GM18867 (cell line): Measurements from ENCODE around the gene ENDOU.
A peak's percentile ranks its signal among the peaks of the same experiment; 100 is the strongest.
"Not testable (repeated sequence)": the region's sequence is repeated elsewhere in the genome, so short reads cannot be mapped to it uniquely, and the experiment has no call there.

Experiments
- ATAC-seq: cut with Tn5 transposase; IDR thresholded peaks from one replicate; pipeline ENCODE4 v1.9.1; 2021; ENCODE audit warnings: mild to moderate bottlenecking, moderate library complexity; ENCODE audit not compliant: unreplicated experiment

The ENDOU gene

DNA sequence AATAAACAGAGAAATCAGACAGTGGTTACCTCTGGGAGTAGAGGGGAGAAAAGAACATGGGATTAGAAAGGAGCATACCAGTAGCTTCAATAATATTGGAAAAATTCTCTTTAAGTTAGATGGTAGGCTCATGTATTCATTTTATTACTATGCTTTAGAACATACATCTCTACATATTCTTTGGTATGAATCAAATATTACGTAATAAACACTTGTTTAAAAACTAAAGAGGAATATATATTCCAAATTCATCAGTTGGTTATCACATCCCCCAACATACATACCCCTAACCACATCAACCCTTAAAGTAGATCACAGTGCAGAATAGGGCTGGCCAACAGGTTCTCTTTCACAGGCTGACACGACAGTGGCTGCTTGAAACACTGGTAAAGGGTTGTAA, 25.0 kb downstream of the ENDOU start:
- ATAC-seq, result no peak

DNA sequence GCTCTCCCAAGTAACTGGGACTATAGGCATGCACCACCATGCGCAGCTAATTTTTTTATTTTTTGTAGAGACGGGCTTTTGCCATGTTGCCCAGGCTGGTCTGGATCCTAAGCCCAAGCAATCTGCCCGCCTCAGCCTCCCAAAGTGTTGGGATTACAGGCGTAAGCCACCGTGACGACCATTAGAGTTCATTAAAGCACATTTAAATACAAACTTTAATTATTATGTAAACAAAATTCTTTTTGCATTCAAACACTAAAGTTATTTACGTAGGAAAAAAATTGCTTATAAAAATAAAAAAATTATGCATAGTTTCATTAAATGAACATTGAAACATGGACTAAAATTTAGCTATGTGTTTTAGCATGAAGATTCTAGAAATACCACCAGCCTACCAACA, 26.7 kb downstream of the ENDOU start:
- no peak for ATAC-seq

DNA sequence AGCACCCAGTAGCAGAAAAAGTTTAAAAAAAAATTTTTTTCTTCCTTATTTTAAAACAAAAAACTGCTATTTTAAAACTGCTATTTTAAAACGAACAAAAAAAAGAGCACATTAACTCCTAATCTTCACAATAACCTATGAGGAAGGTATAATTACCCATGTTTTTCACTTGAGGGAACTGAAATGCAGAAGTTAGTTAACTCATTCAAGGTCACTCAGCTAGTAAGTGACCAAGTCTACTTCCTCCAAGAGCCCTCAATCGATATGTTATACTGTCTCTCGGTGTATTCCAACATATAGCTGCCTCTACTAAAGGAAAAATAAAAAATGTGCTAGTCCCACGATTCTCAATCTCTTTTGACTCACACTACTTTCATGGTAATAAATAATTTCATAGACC, 27.2 kb downstream of the ENDOU start:
- peak; percentile 44 for ATAC-seq

DNA sequence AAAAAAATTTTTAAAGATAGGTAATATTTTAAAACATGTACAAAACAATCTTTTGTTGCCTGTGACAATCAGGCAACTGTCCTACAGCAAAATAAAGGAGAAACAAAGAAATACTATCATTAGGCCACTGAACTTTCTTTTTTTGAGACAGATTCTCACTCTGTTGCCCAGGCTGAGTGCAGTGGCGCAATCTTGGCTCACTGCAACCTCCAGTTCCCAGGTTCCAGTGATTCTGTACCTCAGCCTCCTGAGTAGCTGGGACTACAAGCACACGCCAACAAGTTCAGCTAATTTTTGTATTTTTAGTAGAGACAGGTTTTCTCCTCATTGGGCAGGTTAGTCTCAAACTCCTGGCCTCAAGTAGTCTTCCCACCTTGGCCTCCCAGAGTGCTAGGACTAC, 36.1 kb downstream of the ENDOU start:
- no peak for ATAC-seq

DNA sequence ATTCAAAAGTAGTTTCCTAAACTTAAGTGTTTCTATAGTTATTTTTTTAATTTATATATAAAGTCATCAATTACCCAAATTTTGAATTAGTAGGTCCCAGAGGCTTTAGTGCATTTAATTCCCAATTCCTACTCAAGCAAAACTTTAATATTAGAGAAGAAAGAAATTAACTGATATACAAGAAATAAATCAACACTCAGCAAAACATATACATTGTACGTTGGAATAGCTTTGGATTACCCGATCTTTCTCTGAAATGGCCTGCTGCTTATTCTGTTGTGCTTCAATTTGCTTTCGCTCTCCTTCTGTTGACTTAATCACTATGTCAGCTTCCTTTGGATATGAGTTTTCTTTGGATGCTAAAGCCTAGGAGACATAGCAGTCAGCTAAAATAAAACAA, 37.7 kb downstream of the ENDOU start:
- no peak for ATAC-seq

DNA sequence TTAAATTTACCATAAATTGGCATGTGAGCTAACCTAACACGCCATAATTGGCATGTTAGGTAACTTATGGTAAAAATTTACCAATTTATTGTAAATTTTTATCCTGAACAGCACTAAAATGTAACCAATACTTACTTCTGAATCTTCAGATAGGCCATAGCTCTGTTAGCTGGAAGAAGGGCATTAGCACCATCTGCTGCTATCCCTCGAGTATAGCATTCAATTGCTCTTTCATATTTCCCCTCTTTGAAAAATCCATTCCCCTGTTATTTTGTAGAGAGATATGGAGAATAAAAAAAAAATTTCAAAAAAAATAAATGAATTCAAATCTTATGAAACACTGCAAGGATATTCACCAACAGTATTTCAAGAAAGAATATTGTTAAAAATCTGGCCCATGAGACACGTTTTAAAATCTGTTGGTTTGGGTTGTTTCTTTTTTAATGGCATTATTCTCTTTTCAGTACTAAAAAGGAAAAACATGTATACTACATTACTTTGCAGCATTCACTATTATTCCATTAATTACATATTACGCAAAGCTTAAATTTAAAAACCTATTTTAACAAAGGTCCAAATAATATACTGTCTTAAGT, 38.5 kb downstream of the ENDOU start:
- ATAC-seq, result no peak

DNA sequence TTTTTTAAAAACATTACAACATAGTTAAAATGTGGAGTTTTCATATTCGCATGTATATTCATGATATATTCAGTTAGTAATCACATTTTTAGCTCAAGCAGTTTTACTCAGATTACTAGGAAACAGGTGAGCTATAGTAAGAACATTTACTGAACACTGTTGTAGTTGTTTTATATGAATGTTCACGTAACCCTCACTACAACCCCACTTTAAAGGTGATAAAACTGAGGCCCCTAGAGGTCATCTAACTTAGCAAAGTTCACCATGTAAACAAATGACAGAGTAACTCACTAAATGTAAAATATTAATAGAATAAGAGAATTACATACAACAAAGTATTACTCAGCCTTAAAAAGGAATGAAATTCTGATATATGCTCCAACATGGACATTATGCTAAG, 45.5 kb downstream of the ENDOU start:
- ATAC-seq, result no peak

DNA sequence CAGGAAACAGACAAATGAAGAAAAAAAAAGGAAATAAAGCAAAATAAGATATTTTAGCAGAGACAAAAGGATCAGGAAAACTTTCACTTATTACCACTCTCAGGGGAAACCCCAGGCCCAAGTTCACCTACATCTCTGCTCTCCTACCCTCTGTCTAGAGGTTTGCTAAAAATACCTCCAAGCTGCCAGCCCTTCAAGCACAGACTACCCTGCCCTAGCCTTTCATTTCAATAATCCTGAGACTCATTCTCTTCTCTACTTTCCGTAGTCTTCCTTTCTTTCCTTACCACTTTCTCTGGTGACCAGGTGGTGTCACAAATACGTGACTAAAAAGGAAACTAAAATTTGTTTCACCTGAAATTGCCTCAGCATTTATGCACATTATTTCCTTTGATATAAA, 53.2 kb downstream of the ENDOU start:
- no peak for ATAC-seq

DNA sequence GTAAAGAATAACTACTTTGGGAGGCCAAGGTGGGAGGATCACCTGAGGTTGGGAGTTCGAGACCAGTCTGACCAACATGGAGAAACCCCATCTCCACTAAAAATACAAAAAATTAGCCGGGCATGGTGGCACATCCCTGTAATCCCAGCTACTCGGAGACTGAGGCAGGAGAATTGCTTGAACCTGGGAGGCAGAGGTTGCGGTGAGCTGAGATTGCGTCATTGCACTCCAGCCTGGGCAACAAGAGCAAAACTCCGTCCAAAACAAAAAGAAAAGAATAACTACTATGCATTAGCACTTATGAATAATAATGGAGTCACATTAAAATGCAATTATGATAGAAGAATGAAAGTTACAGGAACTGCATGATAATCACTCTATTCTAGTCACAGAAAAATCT, 57.4 kb downstream of the ENDOU start:
- not testable (repeated sequence) for ATAC-seq
